MV-4-11 (cell line): Measurements from ENCODE around the gene SEL1L.
"Not testable (repeated sequence)": the region's sequence is repeated elsewhere in the genome, so short reads cannot be mapped to it uniquely, and the experiment has no call there.

ENCODE experiments used
- DNase-seq: peaks from one replicate; lab custom pipeline; 2025; lab: John Stamatoyannopoulos, UW

SEL1L gene

GRCh38 chr14:81474148-81474492 is 59.5 kb downstream of the SEL1L start:
- no peak for DNase-seq

GRCh38 chr14:81473456-81474147 is 60.1 kb downstream of the SEL1L start:
- DNase-seq = no peak

- DNase-seq = no peak
Measured at GRCh38 chr14:81472096-81472800, 61.4 kb downstream of the SEL1L start.

DNA sequence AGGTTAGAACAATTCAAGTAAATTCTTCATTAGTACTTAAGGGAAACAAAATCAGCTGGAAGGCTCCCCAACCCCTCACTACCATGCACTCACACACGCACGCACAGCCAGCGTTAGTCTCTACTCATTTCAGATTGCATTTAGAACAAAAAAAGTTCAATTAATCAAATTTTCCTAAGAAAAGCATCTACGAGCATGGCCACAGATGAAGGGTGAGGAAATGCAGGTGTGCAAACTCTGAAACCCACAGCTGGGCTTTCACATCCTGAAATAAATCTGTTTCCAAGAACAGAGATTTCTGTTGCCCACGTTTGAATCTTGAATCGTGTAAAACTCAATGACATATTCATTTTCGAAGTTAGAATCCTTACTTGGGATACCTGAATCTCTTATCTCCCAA is 62.6 kb downstream of the SEL1L start:
- DNase-seq = no peak

GRCh38 chr14:81470557-81470826 is 63.2 kb downstream of the SEL1L start:
- DNase-seq = not testable (repeated sequence)

- DNase-seq = no peak
Measured at GRCh38 chr14:81466854-81467253, 66.8 kb downstream of the SEL1L start.

DNA sequence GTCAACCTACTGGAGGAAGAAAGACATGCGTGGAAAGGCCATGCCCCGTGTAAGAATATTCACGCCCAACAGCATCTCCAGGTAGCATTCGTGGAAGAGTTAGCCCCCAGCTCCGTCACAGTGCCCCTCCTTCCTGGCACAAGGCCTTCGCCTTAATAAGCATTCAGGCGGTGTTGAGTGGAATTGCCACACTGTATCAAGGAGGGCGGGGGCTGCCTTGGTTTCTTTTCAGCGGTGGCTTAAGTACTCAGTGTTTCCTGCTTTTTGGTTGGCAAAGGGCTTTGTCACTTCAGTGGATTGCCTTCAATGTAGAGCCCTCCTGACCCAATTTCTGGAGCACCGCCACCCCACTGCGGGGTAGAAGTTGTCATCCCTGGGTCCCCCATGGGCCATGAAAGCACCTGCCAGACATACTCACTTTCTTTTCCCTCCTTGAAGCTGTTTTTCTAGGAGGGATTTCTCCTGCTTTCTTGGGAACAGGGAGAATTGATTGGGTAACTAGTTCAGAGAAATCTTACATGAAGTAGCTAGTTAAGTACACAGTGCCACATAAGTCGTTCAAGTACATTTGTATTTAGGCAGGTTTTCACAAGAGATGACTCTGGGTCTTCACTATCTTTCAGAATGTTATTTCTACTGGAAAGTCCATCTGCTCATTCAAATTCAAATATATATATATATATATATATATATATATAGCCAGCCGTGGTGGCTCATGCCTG is 68.0 kb downstream of the SEL1L start:
- DNase-seq = no peak

- not testable (repeated sequence) for DNase-seq
Measured at GRCh38 chr14:81465003-81465392, 68.7 kb downstream of the SEL1L start.

DNA sequence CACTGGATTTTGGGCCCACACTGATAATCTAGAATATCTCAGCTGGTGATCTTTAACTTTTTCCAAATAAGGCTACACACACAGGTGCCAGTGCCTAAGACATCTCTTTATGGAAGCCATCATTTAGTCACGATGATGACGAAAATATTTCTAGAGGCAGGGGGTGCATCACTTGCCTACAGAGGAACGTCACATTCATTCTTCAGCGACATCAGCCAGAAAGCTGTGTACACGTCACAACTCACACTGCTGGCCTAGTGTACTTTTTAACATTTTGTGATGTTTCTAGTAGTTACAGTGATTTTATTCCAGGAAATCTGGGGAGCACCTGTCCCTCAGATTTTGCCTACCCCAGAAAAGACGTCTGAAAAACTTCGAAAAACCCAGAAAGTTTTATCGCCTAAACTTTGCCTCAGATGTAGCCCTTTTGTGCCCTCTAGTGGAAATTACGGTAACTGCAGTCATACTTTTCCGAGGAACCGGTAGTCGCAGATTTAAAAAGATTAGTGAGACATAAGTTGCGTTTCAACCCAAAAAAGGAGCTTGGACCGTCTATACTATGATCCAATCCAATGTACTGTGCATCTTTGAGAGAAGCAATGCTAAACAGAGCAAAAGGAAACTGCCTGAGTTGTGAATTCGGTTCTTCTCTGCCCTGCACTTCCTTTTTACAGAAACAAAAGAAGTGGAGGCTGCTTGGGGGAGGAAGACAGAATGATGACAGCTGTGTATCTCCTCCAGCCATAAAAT is 69.2 kb downstream of the SEL1L start:
- DNase-seq = peak; percentile 82

DNA sequence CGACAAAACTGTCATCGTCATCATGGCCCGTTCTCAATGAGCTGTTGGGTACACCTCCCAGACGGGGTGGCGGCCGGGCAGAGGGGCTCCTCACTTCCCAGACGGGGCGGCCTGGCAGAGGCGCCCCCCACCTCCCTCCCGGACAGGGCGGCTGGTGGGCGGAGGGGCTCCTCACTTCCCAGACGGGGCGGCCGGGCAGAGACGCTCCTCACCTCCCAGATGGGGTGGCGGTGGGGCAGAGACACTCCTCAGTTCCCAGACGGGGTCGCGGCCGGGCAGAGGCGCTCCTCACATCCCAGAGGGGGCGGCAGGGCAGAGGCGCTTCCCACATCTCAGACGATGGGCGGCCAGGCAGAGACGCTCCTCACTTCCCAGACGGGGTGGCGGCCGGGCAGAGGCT is 71.3 kb downstream of the SEL1L start:
- DNase-seq = not testable (repeated sequence)

GRCh38 chr14:81459912-81460311 is 73.7 kb downstream of the SEL1L start:
- DNase-seq = no peak

- DNase-seq = no peak
Measured at GRCh38 chr14:81458352-81458751, 75.3 kb downstream of the SEL1L start.

- DNase-seq = peak; percentile 30
Measured at GRCh38 chr14:81455390-81455789, 78.3 kb downstream of the SEL1L start.

DNA sequence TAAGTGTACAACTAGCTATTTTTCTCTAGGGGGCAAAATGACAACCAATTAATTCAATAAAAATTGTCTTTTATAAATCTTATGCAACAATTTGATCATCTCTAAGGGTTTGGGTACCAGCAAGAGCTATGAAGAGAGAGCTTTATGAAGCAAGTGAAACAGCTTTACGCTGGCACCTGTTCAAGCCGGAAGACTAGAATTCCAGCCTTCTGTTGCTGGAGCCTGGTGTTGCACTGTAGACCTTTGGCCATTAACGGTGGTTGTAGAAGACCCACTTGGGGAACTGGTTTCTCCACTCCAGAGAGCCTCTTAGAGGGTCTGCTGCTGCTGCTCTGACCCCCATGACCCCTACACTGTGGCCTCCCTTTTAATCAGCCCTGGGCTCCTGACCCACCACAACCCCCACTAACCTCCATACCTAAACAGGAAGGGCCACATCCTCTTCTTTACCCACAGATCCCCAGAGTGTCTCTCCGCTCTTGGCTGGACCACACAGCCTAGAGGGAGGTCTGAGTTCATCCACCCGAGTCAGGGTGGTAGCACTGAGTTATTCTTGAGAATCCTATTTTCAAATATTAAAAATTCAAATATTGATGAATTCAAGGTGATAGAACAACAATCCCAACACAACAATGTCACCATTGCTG is 79.0 kb downstream of the SEL1L start:
- peak; percentile 64 for DNase-seq

GRCh38 chr14:81453166-81453766 is 80.4 kb downstream of the SEL1L start:
- DNase-seq = peak; percentile 45

- DNase-seq = no peak
Measured at GRCh38 chr14:81452341-81453133, 81.1 kb downstream of the SEL1L start.

DNA sequence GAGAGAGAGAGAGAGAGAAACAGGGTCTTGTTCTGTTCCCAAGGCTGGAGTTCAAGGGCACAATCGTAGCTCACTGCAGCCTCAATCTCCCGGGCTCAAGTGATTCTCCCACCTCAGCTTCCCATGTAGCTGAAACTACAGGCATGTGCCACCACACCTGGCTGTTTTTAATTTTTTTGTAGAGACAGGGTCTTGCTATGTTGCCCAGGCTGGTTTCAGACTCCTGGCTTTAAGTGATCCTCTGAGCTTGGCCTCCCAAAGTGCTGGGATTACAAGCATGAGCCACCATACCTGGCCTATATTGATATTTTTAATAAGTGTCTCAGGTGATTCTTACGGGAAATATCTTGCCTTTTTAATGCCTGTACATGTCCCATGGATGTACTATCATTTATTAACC is 82.7 kb downstream of the SEL1L start:
- DNase-seq = no peak

GRCh38 chr14:81450100-81450531 is 83.5 kb downstream of the SEL1L start:
- no peak for DNase-seq

GRCh38 chr14:81449576-81449975 is 84.1 kb downstream of the SEL1L start:
- no peak for DNase-seq

GRCh38 chr14:81449114-81449513 is 84.5 kb downstream of the SEL1L start:
- no peak for DNase-seq
